DMS79 (cell line): Measurements from ENCODE around the gene CDH13.

Experiments used
- DNase-seq: peaks from one replicate; lab custom pipeline; 2025; lab: John Stamatoyannopoulos, UW

CDH13 gene

GRCh38 chr16:83058376-83058775 lies 431.6 kb downstream of the CDH13 start:
- DNase-seq = no peak

GRCh38 chr16:83059237-83059636 lies 432.5 kb downstream of the CDH13 start:
- no peak for DNase-seq

GRCh38 chr16:83066011-83066410 lies 439.2 kb downstream of the CDH13 start:
- no peak for DNase-seq

- no peak for DNase-seq
Measured at GRCh38 chr16:83066881-83067280, 440.1 kb downstream of the CDH13 start.

- no peak for DNase-seq
Measured at GRCh38 chr16:83068686-83069085, 441.9 kb downstream of the CDH13 start.

GRCh38 chr16:83070416-83071209 lies 443.8 kb downstream of the CDH13 start:
- no peak for DNase-seq

GRCh38 chr16:83075956-83076355 lies 449.2 kb downstream of the CDH13 start:
- no peak for DNase-seq

- no peak for DNase-seq
Measured at GRCh38 chr16:83083361-83083760, 456.6 kb downstream of the CDH13 start.

- DNase-seq = no peak
Measured at GRCh38 chr16:83085660-83086059, 458.9 kb downstream of the CDH13 start.

- no peak for DNase-seq
Measured at GRCh38 chr16:83095941-83096692, 469.3 kb downstream of the CDH13 start.

GRCh38 chr16:83098536-83098935 lies 471.8 kb downstream of the CDH13 start:
- no peak for DNase-seq

- DNase-seq = no peak
Measured at GRCh38 chr16:83100679-83101078, 473.9 kb downstream of the CDH13 start.

- no peak for DNase-seq
Measured at GRCh38 chr16:83102336-83102735, 475.6 kb downstream of the CDH13 start.

- no peak for DNase-seq
Measured at GRCh38 chr16:83105279-83106077, 478.7 kb downstream of the CDH13 start.

GRCh38 chr16:83109490-83110125 lies 482.8 kb downstream of the CDH13 start:
- DNase-seq = no peak

- DNase-seq = no peak
Measured at GRCh38 chr16:83110269-83110668, 483.5 kb downstream of the CDH13 start.

- DNase-seq = no peak
Measured at GRCh38 chr16:83113317-83113716, 486.5 kb downstream of the CDH13 start.

- no peak for DNase-seq
Measured at GRCh38 chr16:83113811-83114210, 487.0 kb downstream of the CDH13 start.

GRCh38 chr16:83115491-83116232 lies 488.9 kb downstream of the CDH13 start:
- no peak for DNase-seq

GRCh38 chr16:83116274-83116892 lies 489.6 kb downstream of the CDH13 start:
- no peak for DNase-seq

- DNase-seq = no peak
Measured at GRCh38 chr16:83117810-83118209, 491.0 kb downstream of the CDH13 start.
